Right lobe of liver (tissue), 6 donors: Measurements from ENCODE around the gene THSD7A. TPM values are rescaled to one million over a fixed set of nuclear protein-coding genes. Genes with fewer than 3 reads are reported as not detected.

Source experiments
- ATAC-seq, 4 donors: fragments of 200-7000 bp; cut with Tn5 transposase; one replicate each; pipeline ENCODE4 v1.9.1; 2020; ENCODE audit warnings: mild to moderate bottlenecking in 4 of 4, moderate library complexity in 4 of 4
- DNase-seq, 3 donors: peaks; one replicate each; pipeline ENCODE4 v3.0.0-alpha.2; 2020
- H3K27ac ChIP-seq, 3 donors: fragments of 200-600 bp; one replicate each; pipeline ENCODE4 v1.8.0; 2022
- H3K27me3 ChIP-seq, 2 donors: fragments of 200-600 bp; one replicate each; pipeline ENCODE4 v1.8.0; 2022
- H3K36me3 ChIP-seq, 4 donors: fragments of 200-600 bp; sonication (generic) in 1 of 4; one replicate each; pipeline versions ENCODE4 v1.5.1 to v1.8.0; 2017 to 2022; ENCODE audit warnings: control low read depth in 1 of 4
- H3K4me1 ChIP-seq, 4 donors: fragments of 200-600 bp; sonication (generic) in 1 of 4; one replicate each; pipeline versions ENCODE4 v1.5.1 to v1.8.0; 2017 to 2022; ENCODE audit warnings: control low read depth in 1 of 4
- H3K4me3 ChIP-seq, 3 donors: fragments of 200-600 bp; one replicate each; pipeline ENCODE4 v1.8.0; 2022
- H3K9me3 ChIP-seq, 4 donors: fragments of 200-600 bp; sonication (generic) in 1 of 4; one replicate each; pipeline versions ENCODE4 v1.5.1 to v1.8.0; 2017 to 2022; ENCODE audit warnings: control low read depth in 1 of 4
- POLR2A ChIP-seq: fragments of 450-650 bp; IDR thresholded peaks from one replicate; pipeline ENCODE4 v1.6.1; 2017; ENCODE audit warnings: antibody characterized with exemption, mild to moderate bottlenecking
- WGBS: methylation state at CpG from one replicate; pipeline ENCODE4 v1.1.6; 2018; ENCODE audit warnings: low coverage, low lambda C conversion rate; ENCODE audit not compliant: insufficient coverage; ENCODE audit errors: missing lambda C conversion rate; 5-methylcytosine and 5-hydroxymethylcytosine counted together
- intact Hi-C, 2 donors: fragments of 100-400 bp; cut with DNase I; formaldehyde crosslinking; loops; one replicate each; pipeline versions ENCODE4 v1.11.2 to v1.14.1; 2022
- total RNA-seq, 6 experiments: library from RNA; depleted of rRNA in 2 of 6; stranded (reverse); fragments of >200 nt in 2 of 6; fragmentation: NEBNext Ultra II Directional in 3 of 6; extraction: Animal tissue kit (Norgen Biotek cat#: 25700) in 3 of 6; gene quantifications; one replicate each; pipeline versions ENCODE4 v1.1.0 to v1.2.4, GENCODE V29; 2016 to 2023
- TF ChIP-seq, protein P1 (sequence below), 4 donors: fragments of 200-600 bp in 3 of 4; fragments of 450-650 bp in 1 of 4; IDR thresholded peaks; one replicate each; pipeline versions ENCODE4 v1.5.1 to v1.8.0; 2016 to 2022; ENCODE audit warnings: antibody characterized with exemption in 4 of 4, mild to moderate bottlenecking in 2 of 4
- donor health status: DM: no; HTN: yes; CAD: no.
- donor health status: DM: no; HTN: no; CAD: no.
- donor health status: DM: no; HTN: no; CAD: no.
- donor health status: DM: no; HTN: yes; CAD: no.
- donor health status: DM: no; HTN: yes; CAD: no.

Gene THSD7A
- total RNA-seq, 6 experiments from 2014 or later, result 1.1 to 2.5 (median 1.4) TPM

DNA sequence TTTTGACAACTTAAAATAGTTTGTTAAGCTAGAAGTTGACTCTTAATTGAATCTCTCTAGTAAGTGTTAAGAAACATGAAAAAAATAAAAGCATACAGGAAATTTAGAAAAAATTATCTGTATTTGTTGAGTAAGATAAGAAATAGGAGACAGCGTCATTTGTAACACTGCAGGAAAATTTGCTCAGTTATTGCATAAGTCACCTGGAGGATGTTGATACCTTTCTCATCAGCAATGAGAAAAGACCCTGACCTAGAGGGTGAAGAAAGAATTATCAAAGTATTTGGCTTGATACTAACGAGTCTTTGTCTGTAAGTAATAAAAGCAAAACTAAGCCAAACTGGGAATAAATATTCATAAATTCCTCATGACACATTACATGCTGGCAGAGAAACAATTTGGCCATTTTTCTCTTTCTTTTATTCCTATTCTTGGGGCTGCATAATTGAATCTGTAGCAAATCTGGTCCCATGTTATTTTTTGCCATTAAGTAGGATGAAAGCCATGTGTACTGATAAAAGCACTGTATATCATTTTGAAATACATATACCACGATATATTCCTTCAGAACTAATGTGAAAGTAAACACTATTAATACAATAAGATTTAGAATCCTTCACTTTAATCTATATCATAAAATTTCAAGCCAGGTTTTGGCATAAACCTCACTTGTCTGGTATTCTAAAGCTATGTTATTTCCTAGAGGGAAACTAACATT lies 362.8 kb downstream of the THSD7A start:
- intact Hi-C loops, result no loop called here
- H3K4me3 ChIP-seq, result no peak overlapping the region
- TF ChIP-seq, protein P1, sequence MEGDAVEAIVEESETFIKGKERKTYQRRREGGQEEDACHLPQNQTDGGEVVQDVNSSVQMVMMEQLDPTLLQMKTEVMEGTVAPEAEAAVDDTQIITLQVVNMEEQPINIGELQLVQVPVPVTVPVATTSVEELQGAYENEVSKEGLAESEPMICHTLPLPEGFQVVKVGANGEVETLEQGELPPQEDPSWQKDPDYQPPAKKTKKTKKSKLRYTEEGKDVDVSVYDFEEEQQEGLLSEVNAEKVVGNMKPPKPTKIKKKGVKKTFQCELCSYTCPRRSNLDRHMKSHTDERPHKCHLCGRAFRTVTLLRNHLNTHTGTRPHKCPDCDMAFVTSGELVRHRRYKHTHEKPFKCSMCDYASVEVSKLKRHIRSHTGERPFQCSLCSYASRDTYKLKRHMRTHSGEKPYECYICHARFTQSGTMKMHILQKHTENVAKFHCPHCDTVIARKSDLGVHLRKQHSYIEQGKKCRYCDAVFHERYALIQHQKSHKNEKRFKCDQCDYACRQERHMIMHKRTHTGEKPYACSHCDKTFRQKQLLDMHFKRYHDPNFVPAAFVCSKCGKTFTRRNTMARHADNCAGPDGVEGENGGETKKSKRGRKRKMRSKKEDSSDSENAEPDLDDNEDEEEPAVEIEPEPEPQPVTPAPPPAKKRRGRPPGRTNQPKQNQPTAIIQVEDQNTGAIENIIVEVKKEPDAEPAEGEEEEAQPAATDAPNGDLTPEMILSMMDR (IDR thresholded peaks at IDR 0.05), result no peak
- no peak for TF ChIP-seq POLR2A
- DNase-seq (no peak), ATAC-seq (peak in 2 of 4 donors; percentile 39 to 49)
- WGBS, result 32% methylated on average over 3 of the region's 3 CpGs
- H3K4me1 ChIP-seq, result peaks cover 0 to 39% (median 4%) of the 10 kb centered on the region in 4 donors
- no peaks in the 10 kb centered on the region for H3K36me3 ChIP-seq
- H3K9me3 ChIP-seq, result no peaks in the 10 kb centered on the region
- H3K27me3 ChIP-seq, result no peaks in the 10 kb centered on the region
- no peak overlapping the region for H3K27ac ChIP-seq

DNA sequence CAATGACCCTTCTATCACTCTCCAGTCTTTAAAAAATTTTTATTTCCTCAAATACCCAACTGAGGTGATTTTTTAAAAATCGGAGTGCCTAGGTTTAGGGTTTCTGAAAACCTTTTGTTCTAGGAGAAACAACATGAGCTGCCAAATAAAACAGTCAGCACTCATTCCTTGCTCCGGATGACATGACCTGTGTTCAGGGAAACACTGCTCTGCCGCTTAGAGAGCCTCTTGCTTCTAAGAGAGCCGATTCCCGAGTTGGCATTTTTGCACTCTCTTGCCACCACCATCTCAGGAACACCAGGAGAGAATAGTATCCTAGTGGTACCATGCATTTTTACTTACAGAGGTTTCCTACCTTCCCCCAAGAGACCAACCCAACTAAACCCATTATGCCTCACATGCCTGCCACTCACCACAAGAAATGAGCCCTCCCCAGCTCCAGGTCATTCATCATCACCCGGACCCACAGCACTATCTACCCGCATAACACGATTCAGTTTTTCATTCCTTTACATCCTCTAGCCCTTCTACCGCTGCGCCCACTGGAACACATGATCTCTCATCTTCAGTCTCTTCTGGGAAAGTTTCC lies 365.4 kb downstream of the THSD7A start:
- H3K4me1 ChIP-seq, result peaks cover 0 to 14% (median 2%) of the 10 kb centered on the region in 4 donors
- no peak overlapping the region for H3K27ac ChIP-seq
- DNase-seq, result no peak
- intact Hi-C loops, result no loop called here
- H3K9me3 ChIP-seq, result no peaks in the 10 kb centered on the region
- no peaks in the 10 kb centered on the region for H3K36me3 ChIP-seq
- peak in 1 of 4 donors; percentile 23 for ATAC-seq
- H3K27me3 ChIP-seq, result no peaks in the 10 kb centered on the region
- WGBS, result 88% methylated on average over 7 of the region's 10 CpGs
- H3K4me3 ChIP-seq, result no peak overlapping the region
- TF ChIP-seq, protein P1 (IDR thresholded peaks at IDR 0.05), result no peak
- no peak for TF ChIP-seq POLR2A

DNA sequence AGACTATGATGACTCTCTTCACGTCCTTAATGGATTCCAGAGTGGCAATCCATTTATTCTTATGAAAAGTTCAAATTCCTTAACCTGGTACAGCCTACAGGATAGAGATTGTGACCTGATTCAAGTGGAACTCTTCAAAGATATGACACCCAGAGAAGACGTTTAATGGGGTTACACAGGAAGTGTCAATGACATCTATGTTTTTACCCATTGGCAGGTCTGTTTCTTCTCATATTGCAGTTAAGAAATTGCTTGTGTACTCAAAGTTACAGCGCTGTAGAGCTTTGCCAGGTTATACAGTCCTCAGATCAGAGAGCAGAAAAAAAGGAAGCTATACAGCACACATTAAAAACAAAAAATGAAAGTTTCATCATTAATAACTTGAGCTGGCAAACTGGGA lies 367.4 kb downstream of the THSD7A start:
- no peak overlapping the region for H3K4me3 ChIP-seq
- DNase-seq, result no peak

DNA sequence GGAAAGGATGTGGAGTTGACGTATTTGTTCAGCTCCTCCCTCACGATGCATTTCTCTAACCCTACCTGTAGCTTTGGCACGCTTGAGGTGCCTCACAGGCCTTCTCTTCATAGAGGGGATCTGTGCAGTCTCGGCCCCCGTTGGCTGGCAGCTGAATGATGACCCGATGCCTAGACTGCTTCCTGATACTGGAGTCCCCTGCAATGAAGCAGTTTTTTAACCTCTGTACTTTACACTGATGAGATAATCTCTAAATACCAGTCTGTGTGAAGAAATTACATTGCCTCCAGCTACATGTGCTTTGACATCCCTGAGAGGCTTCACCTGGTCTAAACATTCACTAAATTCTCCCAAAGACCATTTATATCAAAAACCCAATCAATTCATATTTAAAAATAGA lies 370.1 kb downstream of the THSD7A start:
- Histone ChIP-seq H3K9me3 (no peaks in the 10 kb centered on the region), H3K36me3 (no peaks in the 10 kb centered on the region), H3K4me1 (no peaks in the 10 kb centered on the region), H3K27me3 (no peaks in the 10 kb centered on the region), H3K27ac (no peak overlapping the region), H3K4me3 (no peak overlapping the region)
- 44% methylated on average over 6 of the region's 6 CpGs for WGBS
- peak in 1 of 3 donors; percentile 24 for DNase-seq
- ATAC-seq, result peak in 3 of 4 donors; percentile 73 to 96 (median 79)
- TF ChIP-seq, protein P1 (IDR thresholded peaks at IDR 0.05), result no peak
- TF ChIP-seq POLR2A, result no peak
- intact Hi-C loops, result no loop called here

More for the DNA sequence above, 367.4 kb downstream of the THSD7A start:
- TF ChIP-seq, protein P1 (IDR thresholded peaks at IDR 0.05), result no peak
- TF ChIP-seq POLR2A, result no peak
- Histone ChIP-seq H3K4me1 (peaks cover 0 to 9% (median 0%) of the 10 kb centered on the region in 4 donors), H3K27ac (no peak overlapping the region), H3K36me3 (no peaks in the 10 kb centered on the region), H3K27me3 (no peaks in the 10 kb centered on the region), H3K9me3 (no peaks in the 10 kb centered on the region)
- WGBS, result 51% methylated on average over 3 of the region's 3 CpGs
- intact Hi-C loops, result no loop called here
- no peak for ATAC-seq
